MM.1S (cell line): Measurements from ENCODE around the gene VENTX.

Experiments
- EZH2 ChIP-seq: fragments of 300-600 bp; sonication (generic); optimal IDR thresholded peaks from 2 replicates; pipeline ENCODE3; 2017; ENCODE audit warnings: low read depth, mild to moderate bottlenecking, antibody characterized with exemption, low read length, mixed read lengths
- EZH2phosphoT487 ChIP-seq: fragments of 300-600 bp; sonication (generic); IDR thresholded peaks from 2 replicates; pipeline ENCODE4 v1.6.1; 2018; ENCODE audit warnings: antibody characterized with exemption, low read length
- TF ChIP-seq, protein P1 (sequence below): fragments of 300-600 bp; sonication (generic); IDR thresholded peaks from 2 replicates; pipeline ENCODE4 v1.5.1; 2016; ENCODE audit warnings: antibody characterized with exemption, low read length, mixed read lengths

DNA sequence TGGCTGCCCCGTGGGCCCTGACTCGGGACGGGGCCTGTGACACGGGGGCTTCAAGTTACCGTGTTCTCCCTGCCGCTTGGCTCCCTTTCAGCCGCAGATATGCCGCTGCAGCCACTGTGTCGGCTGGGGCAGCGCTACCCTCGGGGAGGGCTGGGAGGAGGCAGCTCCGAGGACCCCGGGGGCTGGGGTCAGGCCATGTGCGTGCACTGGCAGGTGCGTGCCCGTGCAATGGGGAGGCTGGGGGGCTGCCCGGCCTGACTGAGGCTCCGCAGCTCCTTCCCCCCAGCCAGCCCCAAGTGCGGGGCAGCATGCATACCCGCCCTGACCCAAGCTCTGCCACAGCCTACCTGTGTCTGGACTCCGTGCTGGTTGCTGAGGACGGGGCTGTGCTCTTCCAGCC lies 48.4 kb upstream of the VENTX start:
- TF ChIP-seq, protein P1, sequence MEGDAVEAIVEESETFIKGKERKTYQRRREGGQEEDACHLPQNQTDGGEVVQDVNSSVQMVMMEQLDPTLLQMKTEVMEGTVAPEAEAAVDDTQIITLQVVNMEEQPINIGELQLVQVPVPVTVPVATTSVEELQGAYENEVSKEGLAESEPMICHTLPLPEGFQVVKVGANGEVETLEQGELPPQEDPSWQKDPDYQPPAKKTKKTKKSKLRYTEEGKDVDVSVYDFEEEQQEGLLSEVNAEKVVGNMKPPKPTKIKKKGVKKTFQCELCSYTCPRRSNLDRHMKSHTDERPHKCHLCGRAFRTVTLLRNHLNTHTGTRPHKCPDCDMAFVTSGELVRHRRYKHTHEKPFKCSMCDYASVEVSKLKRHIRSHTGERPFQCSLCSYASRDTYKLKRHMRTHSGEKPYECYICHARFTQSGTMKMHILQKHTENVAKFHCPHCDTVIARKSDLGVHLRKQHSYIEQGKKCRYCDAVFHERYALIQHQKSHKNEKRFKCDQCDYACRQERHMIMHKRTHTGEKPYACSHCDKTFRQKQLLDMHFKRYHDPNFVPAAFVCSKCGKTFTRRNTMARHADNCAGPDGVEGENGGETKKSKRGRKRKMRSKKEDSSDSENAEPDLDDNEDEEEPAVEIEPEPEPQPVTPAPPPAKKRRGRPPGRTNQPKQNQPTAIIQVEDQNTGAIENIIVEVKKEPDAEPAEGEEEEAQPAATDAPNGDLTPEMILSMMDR, result no peak
- no peak for TF ChIP-seq EZH2
- TF ChIP-seq EZH2phosphoT487, result no peak
